K562 (cell line): ENCODE measurements around the gene VANGL1. TPM values are rescaled to one million over a fixed set of nuclear protein-coding genes. Genes with fewer than 3 reads are reported as not detected.
A peak's percentile ranks its signal among the peaks of the same experiment; 100 is the strongest.

Experiments used
- ARID4B ChIP-seq: sonication (generic); formaldehyde crosslinking; IDR thresholded peaks from 2 replicates; pipeline ENCODE4 v1.8.0; 2022; ENCODE audit warnings: mild to moderate bottlenecking, missing genetic modification reagents
- CUX1 ChIP-seq: fragments of 200-800 bp; sonication (Bioruptor generic); IDR thresholded peaks from 2 replicates; pipeline ENCODE4 v1.6.1; 2016; ENCODE audit warnings: missing genetic modification characterization, missing compliant biosample characterization
- EGR1 ChIP-seq: fragments of 450-650 bp; conservative IDR thresholded peaks from 2 replicates; pipeline ENCODE4 v1.6.1; 2017; ENCODE audit warnings: mild to moderate bottlenecking
- ILF3 ChIP-seq: fragments of 450-650 bp; IDR thresholded peaks from 2 replicates; pipeline ENCODE4 v1.6.1; 2018; ENCODE audit warnings: antibody characterized with exemption, mild to moderate bottlenecking, moderate library complexity, borderline replicate concordance
- MEIS2 ChIP-seq: fragments of 450-650 bp; IDR thresholded peaks from 2 replicates; pipeline ENCODE4 v1.6.1; 2014; ENCODE audit warnings: mild to moderate bottlenecking; ENCODE audit not compliant: partially characterized antibody
- NFATC3 ChIP-seq: fragments of 450-650 bp; IDR thresholded peaks from 2 replicates; pipeline ENCODE4 v1.6.1; 2017; ENCODE audit warnings: mild to moderate bottlenecking
- RCOR1 ChIP-seq, 2 experiments: IDR thresholded peaks; 2 replicates each; pipeline ENCODE4 v1.6.1; 2012; ENCODE audit warnings: low read depth in 2 of 2, low read length in 2 of 2, borderline replicate concordance in 1 of 2, improper control_type of control experiment in 1 of 2
- RFX1 ChIP-seq: fragments of 450-650 bp; IDR thresholded peaks from 2 replicates; pipeline ENCODE4 v1.6.1; 2016; ENCODE audit warnings: mild to moderate bottlenecking, moderate library complexity
- TCF15 ChIP-seq: fragments of 250-450 bp; sonication (Bioruptor Pico); IDR thresholded peaks from 2 replicates; pipeline ENCODE4 v1.8.0; 2022; ENCODE audit warnings: moderate library complexity, mild to moderate bottlenecking, inconsistent platforms
- ZBTB17 ChIP-seq: fragments of 450-650 bp; formaldehyde crosslinking; IDR thresholded peaks from 2 replicates; pipeline ENCODE4 v1.4.0; 2020; ENCODE audit warnings: mild to moderate bottlenecking
- ZNF146 ChIP-seq: IDR thresholded peaks from one replicate; pipeline ENCODE4 v1.6.1; 2018; ENCODE audit warnings: missing compliant biosample characterization; ENCODE audit not compliant: unreplicated experiment
- ZNF551 ChIP-seq: fragments of 250-450 bp; sonication (Bioruptor Pico); IDR thresholded peaks from 2 replicates; pipeline ENCODE4 v1.5.0; 2021; ENCODE audit warnings: mild to moderate bottlenecking, moderate library complexity
- polyA plus RNA-seq, 8 experiments: library from polyadenylated mRNA; depleted of rRNA in 4 of 8; stranded (reverse) in 5 of 8; unstranded in 3 of 8; fragments of >200 nt; fragmentation: Nextera tagmentation in 2 of 8; fragmentation: Illumina TruSeq in 1 of 8; extraction: Ambion mirVana in 2 of 8; extraction: Trizol in 1 of 8; gene quantifications; 2 replicates each; pipeline versions ENCODE4 v1.2.1 to v1.2.3, GENCODE V29; 2011 to 2014; ENCODE audit warnings: inconsistent platforms in 1 of 8, missing spikeins in 1 of 8
- total RNA-seq, 7 experiments: library from RNA; depleted of rRNA in 6 of 7; stranded (reverse); fragments of >200 nt in 6 of 7; fragmentation: Illumina TruSeq in 2 of 7; extraction: Trizol in 2 of 7; gene quantifications; 2 replicates each; pipeline versions ENCODE4 v1.2.1 to v1.2.3, GENCODE V29; 2011 to 2021; ENCODE audit warnings: low replicate concordance in 1 of 7

VANGL1 gene
- total and polyA plus RNA-seq, 9 of the 15 experiments (the other 6 are each of a cell fraction or from before 2014, with no cell fraction given), result 0.90 to 12.8 (median 9.6) TPM

- TF ChIP-seq RFX1 (peak; percentile 63), CUX1 (CRISPR knock-in tag) (no peak), ILF3 (no peak), NFATC3 (no peak), EGR1 (peak; percentile 60), RCOR1 (IDR thresholded peaks at IDR 0.05; ENCODE audit: borderline replicate concordance in 1 of 2, low read depth in 2 of 2, low read length in 2 of 2) (no peak), ZNF551 (no peak), MEIS2 (no peak), ZBTB17 (no peak), TCF15 (no peak), ARID4B (no peak), ZNF146 (CRISPR knock-in tag) (no peak)
Observed at GRCh38 chr1:115647507-115647906, 5.7 kb downstream of the VANGL1 start (continued).
